ENCODE measurements around the gene DLGAP1. TPM values are rescaled to one million over a fixed set of nuclear protein-coding genes. Genes with fewer than 3 reads are reported as not detected.
"Not testable (repeated sequence)": the region's sequence is repeated elsewhere in the genome, so short reads cannot be mapped to it uniquely, and the experiment has no call there.

Gene DLGAP1
- total and polyA plus RNA-seq, 2 experiments from 2014 or later, result 3.1 to 6.5 TPM

- H3K9me2 ChIP-seq (replicated peaks; ENCODE audit: insufficient read depth), result no peaks in the 10 kb centered on the region
- no peaks in the 10 kb centered on the region for H3K79me2 ChIP-seq
- no peaks in the 10 kb centered on the region for H3K4me1 ChIP-seq (ENCODE audit: insufficient read depth)
- H3K27ac ChIP-seq, result no peak overlapping the region
- no peak overlapping the region for H3K4me3 ChIP-seq
- no peaks in the 10 kb centered on the region for H3K9me3 ChIP-seq (ENCODE audit: low read depth)
- TF ChIP-seq EZH2phosphoT487 (IDR thresholded peaks at IDR 0.05; ENCODE audit: low read depth, severe bottlenecking, unreplicated experiment) (no peak), EZH2 (IDR thresholded peaks at IDR 0.05; ENCODE audit: borderline replicate concordance) (no peak), CTCF (IDR thresholded peaks at IDR 0.05; ENCODE audit: poor library complexity) (no peak)
- H3K4me2 ChIP-seq, result no peak overlapping the region
- H3K27me3 ChIP-seq, result no peaks in the 10 kb centered on the region
- WGBS (ENCODE audit: low lambda C conversion rate, missing lambda C conversion rate), result 94% methylated on average over 1 of the region's 1 CpG
- H3K36me3 ChIP-seq (replicated peaks; ENCODE audit: insufficient read depth, low read depth), result no peaks in the 10 kb centered on the region
- no peak for DNase-seq (ENCODE audit: low spot score)
- H2AFZ ChIP-seq, result no peak overlapping the region
- H4K20me1 ChIP-seq (ENCODE audit: insufficient read depth, poor library complexity, severe bottlenecking), result no peaks in the 10 kb centered on the region
These were observed 161.8 kb downstream of the DLGAP1 start for GRCh38 chr18:4293337-4293736.

- TF ChIP-seq EZH2 (IDR thresholded peaks at IDR 0.05; ENCODE audit: borderline replicate concordance), result no peak
- no peak for TF ChIP-seq EZH2phosphoT487 (IDR thresholded peaks at IDR 0.05; ENCODE audit: low read depth, severe bottlenecking, unreplicated experiment)
- TF ChIP-seq CTCF (IDR thresholded peaks at IDR 0.05; ENCODE audit: poor library complexity), result no peak
- DNase-seq (ENCODE audit: low spot score), result no peak
- H4K20me1 ChIP-seq (ENCODE audit: insufficient read depth, poor library complexity, severe bottlenecking), result no peaks in the 10 kb centered on the region
- no peak overlapping the region for H3K4me2 ChIP-seq
- 80% methylated on average over 2 of the region's 2 CpGs for WGBS (ENCODE audit: low lambda C conversion rate, missing lambda C conversion rate)
- H3K79me2 ChIP-seq, result no peaks in the 10 kb centered on the region
- no peak overlapping the region for H2AFZ ChIP-seq
- no peaks in the 10 kb centered on the region for H3K27me3 ChIP-seq
- no peaks in the 10 kb centered on the region for H3K9me2 ChIP-seq (replicated peaks; ENCODE audit: insufficient read depth)
- H3K4me3 ChIP-seq, result no peak overlapping the region
- no peaks in the 10 kb centered on the region for H3K36me3 ChIP-seq (replicated peaks; ENCODE audit: insufficient read depth, low read depth)
- H3K27ac ChIP-seq, result no peak overlapping the region
- H3K4me1 ChIP-seq (ENCODE audit: insufficient read depth), result no peaks in the 10 kb centered on the region
- no peaks in the 10 kb centered on the region for H3K9me3 ChIP-seq (ENCODE audit: low read depth)
These were observed 162.4 kb downstream of the DLGAP1 start for GRCh38 chr18:4292696-4293095.

GRCh38 chr18:4287340-4287739 is 167.8 kb downstream of the DLGAP1 start:
- H3K4me2 ChIP-seq; H3K9me3 ChIP-seq (ENCODE audit: low read depth); H3K36me3 ChIP-seq (replicated peaks; ENCODE audit: insufficient read depth, low read depth); DNase-seq (ENCODE audit: low spot score); H2AFZ ChIP-seq; H3K79me2 ChIP-seq; H3K9me2 ChIP-seq (replicated peaks; ENCODE audit: insufficient read depth); H3K4me3 ChIP-seq; H3K4me1 ChIP-seq (ENCODE audit: insufficient read depth); H3K27me3 ChIP-seq; H4K20me1 ChIP-seq (ENCODE audit: insufficient read depth, poor library complexity, severe bottlenecking); H3K27ac ChIP-seq: not testable (repeated sequence)
- 95% methylated on average over 3 of the region's 3 CpGs for WGBS (ENCODE audit: low lambda C conversion rate, missing lambda C conversion rate)

- DNase-seq (ENCODE audit: low spot score), result no peak
- no peak overlapping the region for H3K27ac ChIP-seq
- H3K27me3 ChIP-seq, result no peaks in the 10 kb centered on the region
- no peaks in the 10 kb centered on the region for H3K9me3 ChIP-seq (ENCODE audit: low read depth)
- no peaks in the 10 kb centered on the region for H3K9me2 ChIP-seq (replicated peaks; ENCODE audit: insufficient read depth)
- H3K36me3 ChIP-seq (replicated peaks; ENCODE audit: insufficient read depth, low read depth), result no peaks in the 10 kb centered on the region
- no peaks in the 10 kb centered on the region for H3K79me2 ChIP-seq
- no peak overlapping the region for H3K4me3 ChIP-seq
- H3K4me1 ChIP-seq (ENCODE audit: insufficient read depth), result no peaks in the 10 kb centered on the region
- H2AFZ ChIP-seq, result no peak overlapping the region
- no peak for TF ChIP-seq EZH2 (IDR thresholded peaks at IDR 0.05; ENCODE audit: borderline replicate concordance)
- TF ChIP-seq EZH2phosphoT487 (IDR thresholded peaks at IDR 0.05; ENCODE audit: low read depth, severe bottlenecking, unreplicated experiment), result no peak
- TF ChIP-seq CTCF (IDR thresholded peaks at IDR 0.05; ENCODE audit: poor library complexity), result no peak
- no peak overlapping the region for H3K4me2 ChIP-seq
- 47% methylated on average over 5 of the region's 5 CpGs for WGBS (ENCODE audit: low lambda C conversion rate, missing lambda C conversion rate)
- no peaks in the 10 kb centered on the region for H4K20me1 ChIP-seq (ENCODE audit: insufficient read depth, poor library complexity, severe bottlenecking)
These were observed 168.9 kb downstream of the DLGAP1 start for GRCh38 chr18:4286256-4286655.
